Stimulated activated CD4-positive, alpha-beta T cell treated with anti-CD3 and anti-CD28 coated beads, Interleukin-2, amount 100 ng/mL, for 4 hours (primary cell): ENCODE data around the gene CABP7.

Source experiments
- DNase-seq: peaks from one replicate; pipeline ENCODE4 v3.0.0-alpha.2; 2020; ENCODE audit warnings: low read depth

The CABP7 gene

DNA sequence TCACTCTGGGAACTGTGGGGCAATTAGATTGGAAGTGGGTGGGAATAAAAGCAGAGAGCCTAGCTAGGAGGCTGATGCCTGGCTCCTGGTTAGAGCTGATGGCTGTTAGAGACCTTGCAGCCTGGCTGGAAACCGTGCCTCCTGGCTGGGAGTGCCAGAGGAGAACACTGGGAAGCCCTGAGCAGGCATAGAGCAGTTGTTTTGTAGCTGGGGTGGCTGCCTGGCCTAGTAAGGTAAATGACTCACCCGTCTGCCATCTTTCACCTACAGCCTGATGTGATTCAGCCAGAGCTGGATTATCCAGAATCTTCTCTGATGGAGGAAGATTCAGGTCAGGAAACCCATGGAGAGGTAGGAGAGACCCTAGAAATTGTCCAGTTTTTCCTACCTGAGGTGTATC, 53.4 kb downstream of the CABP7 start:
- no peak for DNase-seq

DNA sequence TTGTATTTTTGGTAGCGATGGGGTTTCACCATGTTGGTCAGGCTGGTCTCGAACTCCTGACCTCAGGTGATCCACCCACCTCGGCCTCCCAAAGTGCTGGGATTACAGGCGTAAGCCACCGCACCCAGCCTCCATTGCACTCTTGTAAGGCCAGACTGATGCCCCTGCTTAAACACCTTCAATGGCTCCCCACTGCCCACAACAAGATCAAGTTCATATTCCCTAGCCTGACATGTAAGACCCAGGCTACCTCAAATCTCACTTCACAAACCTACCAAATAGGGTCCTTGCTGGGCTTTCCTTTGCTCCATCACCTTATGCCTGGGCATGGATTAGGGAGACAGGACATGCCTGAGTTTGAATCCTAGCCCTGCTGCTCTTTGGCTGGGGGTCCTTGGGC, 60.4 kb downstream of the CABP7 start:
- no peak for DNase-seq

- DNase-seq, result no peak
Observed at GRCh38 chr22:29780748-29781676, 61.2 kb downstream of the CABP7 start.
